ACC112 (cell line): Measurements from ENCODE around the gene RFX5.

ENCODE experiments used
- H2AFZ ChIP-seq: fragments of 200-600 bp; sonication (generic); one replicate; pipeline ENCODE4 v1.6.0; 2017; ENCODE audit warnings: antibody characterized with exemption, low read length; ENCODE audit not compliant: unreplicated experiment
- H3K27ac ChIP-seq: fragments of 200-600 bp; sonication (generic); 2 replicates; pipeline ENCODE4 v1.5.1; 2014; ENCODE audit warnings: low read depth, mild to moderate bottlenecking, antibody characterized with exemption, low read length, moderate library complexity
- H3K27me3 ChIP-seq: fragments of 200-600 bp; sonication (generic); 2 replicates; pipeline ENCODE4 v1.6.1; 2014; ENCODE audit warnings: mild to moderate bottlenecking, antibody characterized with exemption, low read length, moderate library complexity, mixed read lengths; ENCODE audit not compliant: insufficient read depth
- H3K36me3 ChIP-seq: fragments of 200-600 bp; sonication (generic); 2 replicates; pipeline ENCODE4 v1.6.1; 2016; ENCODE audit warnings: mild to moderate bottlenecking, antibody characterized with exemption, low read length, moderate library complexity, mixed read lengths; ENCODE audit not compliant: insufficient read depth
- H3K4me1 ChIP-seq: fragments of 200-600 bp; sonication (generic); one replicate; pipeline ENCODE4 v1.6.1; 2016; ENCODE audit warnings: low read length, mixed read lengths; ENCODE audit not compliant: insufficient read depth, unreplicated experiment, control insufficient read depth
- H3K4me3 ChIP-seq: fragments of 200-600 bp; sonication (generic); 2 replicates; pipeline ENCODE4 v1.5.1; 2014; ENCODE audit warnings: mild to moderate bottlenecking, low read depth, low read length
- H3K79me2 ChIP-seq: fragments of 200-600 bp; sonication (generic); one replicate; pipeline ENCODE4 v1.6.0; 2016; ENCODE audit warnings: low read length; ENCODE audit not compliant: control insufficient read depth, unreplicated experiment, insufficient read depth

Gene RFX5

DNA sequence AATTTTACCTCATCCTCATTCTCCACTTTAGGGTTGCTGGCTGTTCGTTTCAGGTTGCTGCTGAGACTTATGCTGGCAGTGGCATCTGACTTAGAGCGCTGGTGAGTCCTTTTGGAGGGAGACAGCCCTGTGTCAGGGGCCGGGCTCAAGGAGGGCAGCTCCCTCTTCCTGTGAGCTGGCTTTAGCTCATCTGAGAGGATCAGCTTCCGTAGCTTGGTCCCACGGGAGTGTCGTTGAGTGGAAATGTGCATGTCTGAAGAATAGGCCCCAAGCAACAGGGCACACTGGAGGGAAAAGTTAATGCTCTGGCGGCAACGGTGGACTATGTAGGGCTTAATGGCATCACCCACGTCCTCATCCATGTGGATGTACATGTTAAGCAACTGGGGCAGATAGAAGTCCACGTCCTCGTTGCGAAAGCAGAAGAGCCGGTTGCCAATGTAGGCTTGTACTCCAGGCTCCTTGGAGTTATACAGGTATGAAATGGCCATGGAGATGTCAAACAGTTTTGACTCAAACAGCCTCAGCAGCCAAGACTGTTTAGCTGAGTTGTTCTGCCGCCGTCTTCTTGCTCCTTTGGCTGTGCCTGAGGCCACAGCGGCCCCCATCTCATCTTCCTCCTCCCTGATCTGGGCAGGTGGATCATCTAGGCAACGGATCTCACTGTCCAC is 31.4 kb downstream of the RFX5 start:
- H3K27me3 ChIP-seq, result no peaks in the 10 kb centered on the region
- H3K4me3 ChIP-seq, result no peak overlapping the region
- peaks cover 39% of the 10 kb centered on the region for H3K4me1 ChIP-seq
- H3K79me2 ChIP-seq, result peaks cover 19% of the 10 kb centered on the region
- H2AFZ ChIP-seq, result no peak overlapping the region
- H3K36me3 ChIP-seq, result peaks cover 12% of the 10 kb centered on the region
- H3K27ac ChIP-seq, result no peak overlapping the region

DNA sequence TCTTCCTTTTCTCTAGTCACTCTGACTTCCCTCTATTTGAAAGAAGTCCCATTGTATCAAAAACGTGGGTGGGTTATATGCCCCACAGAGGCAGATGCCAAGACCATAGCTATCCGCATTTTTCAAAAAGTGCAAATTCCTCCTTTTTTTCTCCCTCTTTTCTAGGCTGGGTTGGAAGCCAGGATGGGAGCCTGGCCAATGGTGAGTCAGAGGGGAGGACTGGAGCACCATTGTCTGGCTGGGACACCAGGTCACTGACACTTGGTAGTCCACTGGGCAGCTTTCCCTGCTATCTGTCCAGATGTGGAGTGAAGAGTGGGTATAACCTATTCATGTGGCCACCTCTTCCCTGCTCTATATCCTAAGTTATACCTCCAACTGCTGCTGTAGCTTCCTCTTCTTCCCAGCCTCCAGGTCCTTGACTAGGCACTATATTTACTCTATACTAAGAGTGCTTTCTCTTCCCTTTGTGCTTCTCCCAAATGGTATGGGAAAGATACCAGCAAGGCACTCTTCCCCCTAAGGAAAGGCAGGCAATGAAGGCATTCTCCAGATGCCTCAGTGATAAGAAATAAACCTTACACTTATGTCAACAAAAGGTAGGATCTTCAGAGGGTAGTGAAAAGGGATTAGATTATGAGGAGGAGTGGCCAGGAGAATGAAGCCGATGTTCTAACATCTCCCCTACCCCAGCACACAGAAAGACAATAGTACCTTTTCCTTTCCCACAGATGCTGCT is 32.7 kb downstream of the RFX5 start:
- H3K4me3 ChIP-seq, result peak overlapping the region; percentile 5; the same call in 1 of the 2 replicates
- peak overlapping the region; percentile 93 for H3K27ac ChIP-seq
- no peak overlapping the region for H2AFZ ChIP-seq
- H3K79me2 ChIP-seq, result peaks cover 24% of the 10 kb centered on the region
- peaks cover 9% of the 10 kb centered on the region; the same call in 1 of the 2 replicates for H3K36me3 ChIP-seq
- peaks cover 50% of the 10 kb centered on the region for H3K4me1 ChIP-seq
- no peaks in the 10 kb centered on the region for H3K27me3 ChIP-seq

DNA sequence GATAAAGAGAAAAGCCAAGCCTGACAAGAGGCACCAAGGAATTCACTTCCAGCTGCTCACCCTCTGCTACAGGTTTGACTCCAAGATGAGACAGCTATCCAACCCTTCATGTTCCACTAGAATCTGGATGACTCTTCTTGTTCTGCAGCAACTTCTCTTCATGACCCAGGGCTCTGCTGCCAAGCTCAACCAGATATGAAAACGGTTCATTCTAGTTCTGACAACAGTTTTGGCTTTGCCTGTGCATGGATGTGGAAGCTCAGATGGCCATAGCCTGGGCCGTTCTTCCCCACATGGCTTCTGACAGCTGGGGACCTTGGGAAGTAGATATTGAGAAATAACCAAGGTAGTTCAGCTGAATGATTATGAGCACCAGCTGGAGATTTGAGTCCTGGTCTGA is 33.6 kb downstream of the RFX5 start:
- peaks cover 28% of the 10 kb centered on the region for H3K79me2 ChIP-seq
- no peak overlapping the region for H2AFZ ChIP-seq
- peaks cover 50% of the 10 kb centered on the region for H3K4me1 ChIP-seq
- peak overlapping the region; percentile 93 for H3K27ac ChIP-seq
- peaks cover 9% of the 10 kb centered on the region; the same call in 1 of the 2 replicates for H3K36me3 ChIP-seq
- H3K4me3 ChIP-seq, result peak overlapping the region; percentile 5; the same call in 1 of the 2 replicates
- no peaks in the 10 kb centered on the region for H3K27me3 ChIP-seq

DNA sequence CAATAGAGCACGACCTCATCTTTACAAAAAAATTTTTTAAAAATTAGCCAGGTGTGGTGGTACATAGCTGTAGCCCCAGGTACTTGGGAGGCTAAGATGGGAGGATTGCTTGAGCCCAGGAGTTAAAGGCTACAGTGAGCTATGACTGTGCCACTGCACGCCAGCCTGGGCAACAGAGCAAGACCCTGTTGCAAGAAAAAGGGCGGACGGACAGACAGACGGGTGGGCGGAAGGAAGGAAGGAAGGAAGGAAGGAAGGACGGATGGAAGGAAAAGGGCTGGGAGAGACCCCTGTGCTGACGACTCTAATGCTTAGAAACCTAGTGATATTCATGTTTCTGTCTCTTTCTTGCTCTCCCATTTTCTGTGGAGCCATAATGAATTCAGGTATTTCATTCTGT is 34.2 kb downstream of the RFX5 start:
- Histone ChIP-seq H2AFZ (no peak overlapping the region), H3K36me3 (peaks cover 12% of the 10 kb centered on the region; the same call in 1 of the 2 replicates), H3K27me3 (no peaks in the 10 kb centered on the region), H3K4me3 (no peak overlapping the region), H3K4me1 (peaks cover 50% of the 10 kb centered on the region), H3K79me2 (peaks cover 28% of the 10 kb centered on the region), H3K27ac (peak overlapping the region; percentile 93)

DNA sequence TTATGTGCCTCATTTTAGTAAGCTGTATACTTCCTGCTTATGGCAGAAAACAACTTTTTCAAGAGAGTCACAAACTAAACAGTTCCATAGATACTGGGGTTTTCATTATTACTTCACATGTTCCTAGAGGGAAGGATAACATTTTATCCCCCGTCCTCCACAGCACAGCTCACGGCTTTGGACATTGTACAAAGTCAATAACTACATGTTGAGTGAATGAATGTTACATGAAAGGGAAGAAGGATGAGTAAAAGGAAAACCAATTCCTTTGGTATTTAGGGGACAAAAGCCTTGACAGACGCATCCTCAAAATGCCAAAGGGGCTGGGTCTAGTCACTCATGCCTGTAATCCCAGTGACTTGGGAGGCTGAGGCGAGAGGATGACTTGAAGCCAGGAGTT is 34.6 kb downstream of the RFX5 start:
- no peak overlapping the region for H2AFZ ChIP-seq
- H3K4me3 ChIP-seq, result peak overlapping the region; percentile 51; the same call in 1 of the 2 replicates
- H3K27ac ChIP-seq, result peak overlapping the region; percentile 93
- peaks cover 50% of the 10 kb centered on the region for H3K4me1 ChIP-seq
- H3K27me3 ChIP-seq, result no peaks in the 10 kb centered on the region
- peaks cover 28% of the 10 kb centered on the region for H3K79me2 ChIP-seq
- peaks cover 16% of the 10 kb centered on the region; the same call in 1 of the 2 replicates for H3K36me3 ChIP-seq

DNA sequence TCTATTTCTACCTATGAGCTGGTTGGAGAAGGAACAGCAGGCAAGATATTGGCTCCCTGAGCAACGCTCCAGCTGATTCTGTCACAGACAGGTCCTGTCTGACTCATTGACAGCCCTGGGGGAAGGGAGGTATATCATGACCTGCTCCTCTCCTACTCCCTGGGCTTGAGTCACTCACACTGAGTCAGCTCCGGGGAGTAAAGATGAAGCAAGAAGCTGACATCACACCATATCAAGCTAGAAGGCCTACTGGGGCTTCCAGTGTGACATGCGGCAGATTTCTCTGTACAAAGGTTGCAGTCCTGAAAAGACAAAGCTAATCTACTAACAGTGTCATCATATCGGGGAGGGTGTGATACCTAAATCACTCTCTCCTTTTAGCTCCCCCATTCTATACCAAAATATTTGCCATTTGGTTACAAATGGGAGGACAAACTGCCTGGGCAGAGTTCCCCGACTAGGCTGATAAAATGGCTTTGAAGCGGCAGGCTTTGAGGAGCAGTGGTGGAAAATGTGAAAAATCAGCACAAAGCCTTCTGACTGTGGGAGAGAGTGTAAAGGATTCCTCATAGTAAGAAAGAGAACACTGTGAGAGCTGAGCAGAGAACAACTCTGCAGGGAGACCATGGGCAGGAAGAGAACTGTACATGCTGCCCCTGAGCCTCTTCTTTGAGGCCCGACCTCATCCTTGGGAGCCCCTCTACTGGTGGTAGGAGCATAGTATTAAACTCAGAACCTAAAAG is 35.3 kb downstream of the RFX5 start:
- peaks cover 50% of the 10 kb centered on the region for H3K4me1 ChIP-seq
- H2AFZ ChIP-seq, result no peak overlapping the region
- H3K27me3 ChIP-seq, result no peaks in the 10 kb centered on the region
- peaks cover 21% of the 10 kb centered on the region; the same call in 1 of the 2 replicates for H3K36me3 ChIP-seq
- H3K79me2 ChIP-seq, result peaks cover 28% of the 10 kb centered on the region
- H3K4me3 ChIP-seq, result peak overlapping the region; percentile 51
- H3K27ac ChIP-seq, result peak overlapping the region; percentile 93

DNA sequence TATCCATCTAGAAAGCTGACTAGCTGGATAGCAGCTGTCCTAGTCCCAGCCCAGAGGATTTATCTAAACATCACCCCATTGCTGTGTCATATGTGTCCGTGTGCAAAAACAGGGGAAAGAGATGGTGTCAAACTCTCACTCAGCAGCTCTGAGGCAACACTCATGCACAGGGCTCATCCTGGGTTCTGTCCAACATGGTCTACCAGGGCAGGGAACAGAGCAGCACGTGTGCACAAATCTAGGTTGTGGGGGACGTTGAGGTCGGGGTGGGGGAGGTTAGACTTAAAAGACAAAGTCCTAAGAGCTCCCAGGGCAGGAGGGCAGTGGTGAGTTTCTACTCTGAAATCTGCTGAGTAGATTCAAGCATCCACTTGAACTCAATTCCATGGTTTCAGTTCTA is 36.0 kb downstream of the RFX5 start:
- H3K4me1 ChIP-seq, result peaks cover 50% of the 10 kb centered on the region
- peaks cover 27% of the 10 kb centered on the region for H3K36me3 ChIP-seq
- peak overlapping the region; percentile 5; the same call in 1 of the 2 replicates for H3K4me3 ChIP-seq
- no peak overlapping the region for H2AFZ ChIP-seq
- H3K79me2 ChIP-seq, result peaks cover 28% of the 10 kb centered on the region
- H3K27ac ChIP-seq, result peak overlapping the region; percentile 67
- no peaks in the 10 kb centered on the region for H3K27me3 ChIP-seq

DNA sequence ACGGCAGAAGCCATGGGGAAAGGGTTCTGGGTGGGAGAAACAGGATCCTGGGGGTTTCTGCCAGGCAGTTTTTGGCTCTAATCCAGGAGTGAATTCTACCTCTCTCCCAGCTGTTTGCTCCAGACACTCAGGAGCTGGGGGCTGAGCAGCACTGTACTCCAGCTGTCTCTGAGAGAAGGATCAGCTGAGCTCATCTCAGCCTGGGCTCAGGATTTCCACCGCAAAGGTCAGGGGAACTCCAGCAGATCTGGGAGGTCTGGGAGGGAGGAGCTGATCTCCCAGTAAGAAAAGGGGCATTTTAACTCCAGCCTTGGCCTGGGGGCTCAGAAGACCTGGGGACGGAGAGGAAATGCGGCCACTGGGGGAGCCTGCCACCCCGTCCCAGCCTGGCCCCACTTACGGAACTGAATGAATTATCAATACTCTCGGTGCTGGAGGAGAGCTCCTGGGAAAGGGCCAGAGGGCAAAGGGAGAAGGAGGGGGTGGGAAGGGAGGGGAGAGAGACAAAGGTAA is 37.2 kb downstream of the RFX5 start:
- H3K27ac ChIP-seq, result no peak overlapping the region

DNA sequence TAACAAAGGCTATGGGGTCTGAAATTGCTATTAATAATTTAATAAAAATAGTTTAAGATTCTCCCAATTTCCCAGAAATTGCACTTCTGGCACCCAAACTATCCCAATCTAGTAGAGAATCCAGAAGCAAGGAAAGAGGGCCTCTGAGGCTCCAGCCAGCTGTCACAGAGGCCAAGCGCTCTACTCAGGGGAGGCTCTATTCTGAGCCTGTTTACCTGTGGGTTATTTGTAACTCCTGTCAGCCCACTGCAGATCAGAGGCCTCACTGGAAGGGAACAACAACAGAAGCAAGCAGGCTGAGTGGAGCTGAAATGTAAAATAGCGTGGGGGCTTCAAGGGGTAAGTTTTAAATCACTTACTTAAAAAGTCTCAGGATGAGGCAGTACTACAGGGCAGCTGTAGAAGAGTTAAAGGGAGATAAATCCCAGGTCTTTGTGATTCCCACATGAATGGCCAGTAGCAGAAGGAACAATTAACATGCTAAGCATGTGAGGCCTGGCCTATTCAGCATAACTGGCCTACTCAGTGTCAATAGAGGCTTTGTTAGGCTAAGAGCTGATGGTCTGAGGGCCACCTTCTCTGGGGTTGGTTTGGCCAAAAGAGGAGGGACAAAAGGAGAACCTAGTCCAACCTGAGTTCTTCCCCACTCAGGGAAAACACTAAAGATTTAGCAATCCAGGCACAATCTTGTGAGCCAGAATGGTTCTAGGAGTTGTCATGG is 52.1 kb downstream of the RFX5 start:
- peaks cover 26% of the 10 kb centered on the region for H3K36me3 ChIP-seq
- H2AFZ ChIP-seq, result no peak overlapping the region
- H3K79me2 ChIP-seq, result no peaks in the 10 kb centered on the region
- no peak overlapping the region for H3K4me3 ChIP-seq
- no peaks in the 10 kb centered on the region for H3K27me3 ChIP-seq
- H3K27ac ChIP-seq, result no peak overlapping the region
- H3K4me1 ChIP-seq, result no peaks in the 10 kb centered on the region

More for the DNA sequence above, 37.2 kb downstream of the RFX5 start:
- Histone ChIP-seq H3K27me3 (no peaks in the 10 kb centered on the region), H3K4me1 (peaks cover 50% of the 10 kb centered on the region), H3K79me2 (peaks cover 28% of the 10 kb centered on the region), H3K36me3 (peaks cover 32% of the 10 kb centered on the region), H3K4me3 (no peak overlapping the region), H2AFZ (no peak overlapping the region)

DNA sequence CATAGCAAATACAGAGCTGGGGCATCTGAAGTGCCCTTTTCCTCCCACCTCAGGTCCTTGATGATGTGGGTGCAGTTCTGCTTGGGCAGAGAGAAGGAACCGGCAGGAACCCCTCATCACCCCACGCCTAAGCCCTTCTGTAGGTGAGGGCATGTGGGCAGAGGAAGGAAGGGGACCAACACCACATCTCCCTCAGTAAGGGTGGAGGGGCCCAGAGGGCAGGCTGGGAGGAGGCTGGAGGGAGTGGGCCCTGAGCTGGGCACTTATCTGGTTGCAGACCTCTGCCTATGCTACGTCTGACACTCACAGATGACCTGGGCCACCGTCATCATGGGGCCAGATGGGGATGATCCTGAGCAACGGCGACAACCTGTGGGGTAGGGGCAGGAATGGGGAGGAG is 54.0 kb downstream of the RFX5 start:
- Histone ChIP-seq H3K27ac (no peak overlapping the region), H3K27me3 (no peaks in the 10 kb centered on the region), H2AFZ (no peak overlapping the region), H3K79me2 (no peaks in the 10 kb centered on the region), H3K36me3 (peaks cover 16% of the 10 kb centered on the region; the same call in 1 of the 2 replicates), H3K4me3 (no peak overlapping the region), H3K4me1 (no peaks in the 10 kb centered on the region)
